DND-41 (cell line): ENCODE data around the gene CEL.

ENCODE experiments used
- ATAC-seq: fragments of 200-7000 bp; cut with Tn5 transposase; 3 replicates; pipeline ENCODE4 v1.9.1; 2021; ENCODE audit warnings: low read depth; ENCODE audit not compliant: insufficient read depth
- DNase-seq: peaks from one replicate; pipeline ENCODE4 v3.0.0-alpha.2; 2020
- H2AFZ ChIP-seq: 2 replicates; pipeline ENCODE4 v1.6.0; 2012; ENCODE audit warnings: low read depth, low read length
- H3K27ac ChIP-seq: 2 replicates; pipeline ENCODE4 v1.5.1; 2012; ENCODE audit warnings: low read length, inconsistent platforms
- H3K27me3 ChIP-seq: fragments of 200-600 bp; sonication (generic); 2 replicates; pipeline ENCODE4 v1.6.0; 2012; ENCODE audit warnings: low read length, mild to moderate bottlenecking, inconsistent platforms; ENCODE audit not compliant: insufficient read depth, poor library complexity
- H3K36me3 ChIP-seq: 2 replicates; pipeline ENCODE4 v1.5.1; 2012; ENCODE audit warnings: low read length, inconsistent platforms; ENCODE audit not compliant: insufficient read depth
- H3K4me1 ChIP-seq: 2 replicates; pipeline ENCODE4 v1.5.1; 2012; ENCODE audit warnings: mild to moderate bottlenecking, low read length; ENCODE audit not compliant: insufficient read depth
- H3K4me2 ChIP-seq: 2 replicates; pipeline ENCODE4 v1.6.0; 2012; ENCODE audit warnings: mild to moderate bottlenecking, moderate library complexity, low read length, inconsistent platforms; ENCODE audit not compliant: insufficient read depth
- H3K4me3 ChIP-seq, 2 experiments: fragments of 200-600 bp in 1 of 2; shearing (Covaris generic) in 1 of 2; 2 replicates each; pipeline ENCODE4 v1.5.1; 2012 to 2016; ENCODE audit warnings: inconsistent platforms in 2 of 2, low read length in 2 of 2, mild to moderate bottlenecking in 2 of 2, low read depth in 1 of 2, moderate library complexity in 1 of 2
- H3K79me2 ChIP-seq: 2 replicates; pipeline ENCODE4 v1.6.0; 2012; ENCODE audit warnings: low read length, inconsistent platforms; ENCODE audit not compliant: insufficient read depth
- H3K9ac ChIP-seq: 2 replicates; pipeline ENCODE4 v1.6.0; 2012; ENCODE audit warnings: low read depth, mild to moderate bottlenecking, inconsistent platforms, low read length, moderate library complexity
- H3K9me3 ChIP-seq: 2 replicates; pipeline ENCODE4 v1.5.1; 2012; ENCODE audit warnings: low read length, moderate library complexity, mild to moderate bottlenecking, inconsistent platforms; ENCODE audit not compliant: insufficient read depth, severe bottlenecking
- H4K20me1 ChIP-seq: 2 replicates; pipeline ENCODE4 v1.6.0; 2012; ENCODE audit warnings: low read length; ENCODE audit not compliant: insufficient read depth
- EZH2 ChIP-seq: IDR thresholded peaks from 3 replicates; pipeline ENCODE4 v1.6.1; 2012; ENCODE audit warnings: borderline replicate concordance, low read depth, mild to moderate bottlenecking, moderate library complexity, low read length, inconsistent platforms; ENCODE audit not compliant: severe bottlenecking
- TF ChIP-seq, protein P1 (sequence below): IDR thresholded peaks from 2 replicates; pipeline ENCODE4 v1.5.1; 2012; ENCODE audit warnings: borderline replicate concordance, low read length, moderate library complexity, mild to moderate bottlenecking; ENCODE audit not compliant: poor library complexity, severe bottlenecking; ENCODE audit errors: extremely low read depth

CEL gene

DNA sequence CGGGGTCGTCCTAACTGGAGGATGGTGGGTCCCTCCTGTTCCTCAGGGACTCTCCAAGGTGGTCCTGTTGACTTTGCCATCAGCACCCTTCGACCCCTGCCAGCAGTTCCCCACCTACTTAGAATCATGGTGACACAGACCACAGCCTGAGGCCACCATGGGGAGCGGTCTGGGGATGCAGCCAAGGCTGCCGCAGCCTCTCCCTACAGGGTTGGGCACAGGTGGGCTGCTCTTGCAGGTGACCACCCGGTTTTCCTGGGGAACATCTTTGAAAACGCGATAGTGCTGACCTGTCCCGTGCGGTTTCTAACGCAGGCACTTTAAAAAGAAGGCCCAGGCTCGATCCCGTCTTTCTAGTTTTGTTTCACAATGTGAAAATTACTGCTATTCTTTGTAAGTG, 12.7 kb upstream of the CEL start:
- Histone ChIP-seq H3K9me3 (no peaks in the 10 kb centered on the region), H3K9ac (no peak overlapping the region), H3K4me3 (no peak overlapping the region), H3K4me2 (no peak overlapping the region), H3K36me3 (peaks cover 88% of the 10 kb centered on the region), H3K27me3 (no peaks in the 10 kb centered on the region), H3K79me2 (no peaks in the 10 kb centered on the region), H3K27ac (no peak overlapping the region), H4K20me1 (peaks cover 16% of the 10 kb centered on the region), H3K4me1 (no peaks in the 10 kb centered on the region), H2AFZ (no peak overlapping the region)
- TF ChIP-seq EZH2 = no peak
- TF ChIP-seq, protein P1, sequence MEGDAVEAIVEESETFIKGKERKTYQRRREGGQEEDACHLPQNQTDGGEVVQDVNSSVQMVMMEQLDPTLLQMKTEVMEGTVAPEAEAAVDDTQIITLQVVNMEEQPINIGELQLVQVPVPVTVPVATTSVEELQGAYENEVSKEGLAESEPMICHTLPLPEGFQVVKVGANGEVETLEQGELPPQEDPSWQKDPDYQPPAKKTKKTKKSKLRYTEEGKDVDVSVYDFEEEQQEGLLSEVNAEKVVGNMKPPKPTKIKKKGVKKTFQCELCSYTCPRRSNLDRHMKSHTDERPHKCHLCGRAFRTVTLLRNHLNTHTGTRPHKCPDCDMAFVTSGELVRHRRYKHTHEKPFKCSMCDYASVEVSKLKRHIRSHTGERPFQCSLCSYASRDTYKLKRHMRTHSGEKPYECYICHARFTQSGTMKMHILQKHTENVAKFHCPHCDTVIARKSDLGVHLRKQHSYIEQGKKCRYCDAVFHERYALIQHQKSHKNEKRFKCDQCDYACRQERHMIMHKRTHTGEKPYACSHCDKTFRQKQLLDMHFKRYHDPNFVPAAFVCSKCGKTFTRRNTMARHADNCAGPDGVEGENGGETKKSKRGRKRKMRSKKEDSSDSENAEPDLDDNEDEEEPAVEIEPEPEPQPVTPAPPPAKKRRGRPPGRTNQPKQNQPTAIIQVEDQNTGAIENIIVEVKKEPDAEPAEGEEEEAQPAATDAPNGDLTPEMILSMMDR = no peak
- DNase-seq (no peak), ATAC-seq (no peak)

DNA sequence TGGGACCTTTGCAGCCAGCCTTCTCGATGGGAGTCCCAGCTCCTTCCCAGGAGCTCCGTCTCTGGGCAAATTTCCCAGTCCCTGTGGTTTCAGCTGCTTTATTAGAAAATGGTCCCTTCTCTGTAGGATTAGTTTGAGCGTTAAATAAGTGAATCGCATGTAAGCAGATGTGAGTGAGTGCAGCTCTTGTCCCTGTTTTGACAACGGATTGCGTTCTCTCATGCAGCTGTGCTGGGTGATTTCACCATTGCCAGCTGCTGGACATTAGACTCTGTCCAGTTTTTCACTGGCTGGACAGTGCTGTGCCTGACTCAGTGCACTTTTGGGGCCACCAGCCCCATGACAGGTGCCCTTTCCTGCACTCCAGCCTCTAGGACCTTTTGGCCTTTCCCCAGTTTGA, 11.6 kb upstream of the CEL start:
- Histone ChIP-seq H3K4me3 (no peak overlapping the region), H3K36me3 (peaks cover 88% of the 10 kb centered on the region), H3K9ac (no peak overlapping the region), H3K9me3 (no peaks in the 10 kb centered on the region), H3K4me1 (no peaks in the 10 kb centered on the region), H2AFZ (no peak overlapping the region), H4K20me1 (peaks cover 11% of the 10 kb centered on the region), H3K4me2 (no peak overlapping the region), H3K27ac (no peak overlapping the region), H3K79me2 (no peaks in the 10 kb centered on the region), H3K27me3 (no peaks in the 10 kb centered on the region)
- DNase-seq (no peak), ATAC-seq (no peak)
- TF ChIP-seq EZH2 = no peak
- TF ChIP-seq, protein P1 = no peak

DNA sequence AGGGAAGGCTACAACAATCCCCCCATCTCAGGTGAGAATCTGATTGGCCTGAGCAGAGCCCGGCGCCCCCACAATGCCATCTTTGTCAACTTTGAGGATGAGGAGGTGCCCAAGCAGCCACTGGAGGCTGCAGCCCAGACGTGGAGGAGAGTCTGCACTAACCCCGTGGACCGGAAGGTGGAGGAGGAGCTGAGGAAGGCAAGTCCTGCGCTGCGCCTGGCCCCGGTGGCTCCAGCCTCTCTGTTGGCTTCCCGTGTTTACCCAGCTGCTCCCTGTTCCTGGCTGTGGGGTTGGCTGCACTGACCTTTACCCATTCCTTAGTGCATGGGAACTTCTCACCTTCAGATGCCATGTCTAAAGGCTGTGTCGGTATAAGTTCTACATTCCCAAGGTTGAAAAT, 11.0 kb upstream of the CEL start:
- DNase-seq (no peak), ATAC-seq (no peak)
- H2AFZ ChIP-seq = no peak overlapping the region
- H3K27ac ChIP-seq = no peak overlapping the region
- H3K4me3 ChIP-seq = no peak overlapping the region
- peaks cover 11% of the 10 kb centered on the region for H4K20me1 ChIP-seq
- H3K36me3 ChIP-seq = peaks cover 88% of the 10 kb centered on the region
- H3K9ac ChIP-seq = no peak overlapping the region
- TF ChIP-seq, protein P1 = no peak
- no peak for TF ChIP-seq EZH2
- no peaks in the 10 kb centered on the region for H3K27me3 ChIP-seq
- H3K79me2 ChIP-seq = no peaks in the 10 kb centered on the region
- H3K4me1 ChIP-seq = no peaks in the 10 kb centered on the region
- H3K9me3 ChIP-seq = no peaks in the 10 kb centered on the region
- no peak overlapping the region for H3K4me2 ChIP-seq
